SK-N-SH treated with all-trans-retinoic acid at 6 μM for 48 hours (cell line): ENCODE data around the gene MTHFS.

Experiments used
- ATAC-seq: fragments of 200-7000 bp; cut with Tn5 transposase; 3 replicates; pipeline ENCODE4 v1.9.1; 2020; ENCODE audit warnings: mild to moderate bottlenecking, moderate library complexity
- ARNTL ChIP-seq: fragments of 450-650 bp; formaldehyde crosslinking; IDR thresholded peaks from 2 replicates; pipeline ENCODE4 v1.5.0; 2020; ENCODE audit warnings: low read depth, mild to moderate bottlenecking, moderate library complexity, borderline replicate concordance
- CSDC2 ChIP-seq: fragments of 250-450 bp; sonication (Bioruptor Pico); IDR thresholded peaks from 2 replicates; pipeline ENCODE4 v1.5.0; 2020; ENCODE audit warnings: mild to moderate bottlenecking, moderate library complexity
- ESRRG ChIP-seq: fragments of 250-450 bp; sonication (Bioruptor Pico); IDR thresholded peaks from 2 replicates; pipeline ENCODE4 v1.6.1; 2021; ENCODE audit warnings: mild to moderate bottlenecking
- ISL1 ChIP-seq: fragments of 250-450 bp; sonication (Bioruptor Pico); IDR thresholded peaks from 2 replicates; pipeline ENCODE4 v2.1.2; 2022; ENCODE audit warnings: mild to moderate bottlenecking, moderate library complexity
- OSR1 ChIP-seq: fragments of 250-450 bp; sonication (Bioruptor Pico); IDR thresholded peaks from 2 replicates; pipeline ENCODE4 v1.8.0; 2022; ENCODE audit warnings: moderate library complexity, mild to moderate bottlenecking, inconsistent platforms
- PPARA ChIP-seq: fragments of 250-450 bp; sonication (Bioruptor Pico); IDR thresholded peaks from 2 replicates; pipeline ENCODE4 v1.5.0; 2020; ENCODE audit warnings: mild to moderate bottlenecking, borderline replicate concordance
- RARB ChIP-seq: fragments of 250-450 bp; sonication (Bioruptor Pico); IDR thresholded peaks from 2 replicates; pipeline ENCODE4 v1.8.0; 2021; ENCODE audit warnings: mild to moderate bottlenecking, moderate library complexity
- SNAI2 ChIP-seq: fragments of 250-450 bp; sonication (Bioruptor Pico); IDR thresholded peaks from 2 replicates; pipeline ENCODE4 v1.5.0; 2020; ENCODE audit warnings: mild to moderate bottlenecking, moderate library complexity
- TCF4 ChIP-seq: fragments of 250-450 bp; sonication (Bioruptor Pico); IDR thresholded peaks from 2 replicates; pipeline ENCODE4 v1.8.0; 2021; ENCODE audit warnings: mild to moderate bottlenecking, moderate library complexity, borderline replicate concordance
- TOX ChIP-seq: fragments of 250-450 bp; sonication (Bioruptor Pico); IDR thresholded peaks from 2 replicates; pipeline ENCODE4 v1.8.0; 2021; ENCODE audit warnings: mild to moderate bottlenecking, moderate library complexity, borderline replicate concordance
- ZC3H10 ChIP-seq: fragments of 250-450 bp; sonication (Bioruptor Pico); IDR thresholded peaks from 2 replicates; pipeline ENCODE4 v1.5.1; 2021; ENCODE audit warnings: mild to moderate bottlenecking, moderate library complexity
- ZFP3 ChIP-seq: fragments of 250-450 bp; sonication (Bioruptor Pico); IDR thresholded peaks from 2 replicates; pipeline ENCODE4 v1.5.0; 2020; ENCODE audit warnings: mild to moderate bottlenecking, moderate library complexity
- ZFP30 ChIP-seq: fragments of 450-650 bp; formaldehyde crosslinking; IDR thresholded peaks from 2 replicates; pipeline ENCODE4 v1.5.0; 2022; ENCODE audit warnings: mild to moderate bottlenecking, moderate library complexity
- ZNF565 ChIP-seq: fragments of 450-650 bp; formaldehyde crosslinking; conservative IDR thresholded peaks from 2 replicates; pipeline ENCODE4 v1.5.0; 2020; ENCODE audit warnings: low read depth, mild to moderate bottlenecking, moderate library complexity
- ZNF70 ChIP-seq: fragments of 450-650 bp; formaldehyde crosslinking; IDR thresholded peaks from 2 replicates; pipeline ENCODE4 v1.5.0; 2020; ENCODE audit warnings: mild to moderate bottlenecking, moderate library complexity
- TF ChIP-seq, protein P1 (sequence below): fragments of 250-450 bp; sonication (Bioruptor Pico); IDR thresholded peaks from 2 replicates; pipeline ENCODE4 v1.8.0; 2020; ENCODE audit warnings: mild to moderate bottlenecking, moderate library complexity, borderline replicate concordance
- TF ChIP-seq, protein P2 (sequence below): fragments of 250-450 bp; sonication (Bioruptor Pico); IDR thresholded peaks from 2 replicates; pipeline ENCODE4 v1.5.1; 2021; ENCODE audit warnings: mild to moderate bottlenecking, moderate library complexity
- TF ChIP-seq, protein P3 (sequence below): fragments of 250-450 bp; sonication (Bioruptor Pico); IDR thresholded peaks from 2 replicates; pipeline ENCODE4 v1.8.0; 2021; ENCODE audit warnings: low read depth, mild to moderate bottlenecking, moderate library complexity, borderline replicate concordance
- TF ChIP-seq, protein P4 (sequence below): fragments of 250-450 bp; sonication (Bioruptor Pico); IDR thresholded peaks from 2 replicates; pipeline ENCODE4 v1.5.1; 2020; ENCODE audit warnings: low read depth, mild to moderate bottlenecking, moderate library complexity
- TF ChIP-seq, protein P5 (sequence below): fragments of 250-450 bp; sonication (Bioruptor Pico); IDR thresholded peaks from 2 replicates; pipeline ENCODE4 v1.5.0; 2020; ENCODE audit warnings: mild to moderate bottlenecking, moderate library complexity

The MTHFS gene

DNA sequence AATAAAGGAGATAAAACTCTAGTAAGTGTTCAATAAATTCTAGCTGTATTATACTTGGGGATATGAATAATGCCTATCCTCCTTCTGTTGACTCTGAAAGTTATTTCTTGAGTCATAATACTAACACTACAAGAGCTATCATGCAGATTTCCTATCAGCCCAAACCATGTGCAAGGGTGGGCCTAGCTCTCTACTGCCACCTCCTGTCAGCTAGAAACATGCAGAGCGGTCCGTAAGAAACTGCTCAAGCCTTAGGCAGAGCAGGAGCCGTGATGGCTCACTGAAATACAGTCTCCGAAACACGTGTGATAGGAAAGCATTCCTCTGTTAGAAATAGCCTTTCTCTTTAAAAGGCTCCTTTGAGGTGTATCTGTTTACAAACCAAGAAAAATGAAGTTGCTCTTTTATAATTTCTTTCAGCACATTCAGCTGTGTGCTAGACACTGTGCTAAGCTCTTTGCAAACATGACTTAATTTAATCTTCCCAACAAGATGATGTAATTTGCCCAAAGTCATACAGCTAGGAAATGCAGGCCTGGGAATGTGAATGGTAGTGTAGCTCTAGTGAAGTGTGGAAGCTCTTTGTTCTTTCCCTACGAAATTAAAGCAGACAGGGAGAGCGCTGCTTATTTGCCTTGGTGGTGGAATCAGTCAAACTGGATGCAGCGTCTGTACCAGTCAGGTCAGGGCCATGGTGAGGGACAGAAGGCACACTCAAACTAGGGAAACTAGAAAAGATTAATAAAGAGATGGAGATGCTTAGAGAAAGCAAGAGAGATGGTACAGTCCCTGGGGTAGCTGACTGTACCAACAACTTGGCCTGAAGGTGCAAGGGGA is 43.1 kb downstream of the MTHFS start:
- peak; percentile 100 for ATAC-seq
- TF ChIP-seq ZNF565 (no peak), ESRRG (CRISPR knock-in tag) (no peak), SNAI2 (CRISPR knock-in tag) (no peak)
- TF ChIP-seq, protein P1, sequence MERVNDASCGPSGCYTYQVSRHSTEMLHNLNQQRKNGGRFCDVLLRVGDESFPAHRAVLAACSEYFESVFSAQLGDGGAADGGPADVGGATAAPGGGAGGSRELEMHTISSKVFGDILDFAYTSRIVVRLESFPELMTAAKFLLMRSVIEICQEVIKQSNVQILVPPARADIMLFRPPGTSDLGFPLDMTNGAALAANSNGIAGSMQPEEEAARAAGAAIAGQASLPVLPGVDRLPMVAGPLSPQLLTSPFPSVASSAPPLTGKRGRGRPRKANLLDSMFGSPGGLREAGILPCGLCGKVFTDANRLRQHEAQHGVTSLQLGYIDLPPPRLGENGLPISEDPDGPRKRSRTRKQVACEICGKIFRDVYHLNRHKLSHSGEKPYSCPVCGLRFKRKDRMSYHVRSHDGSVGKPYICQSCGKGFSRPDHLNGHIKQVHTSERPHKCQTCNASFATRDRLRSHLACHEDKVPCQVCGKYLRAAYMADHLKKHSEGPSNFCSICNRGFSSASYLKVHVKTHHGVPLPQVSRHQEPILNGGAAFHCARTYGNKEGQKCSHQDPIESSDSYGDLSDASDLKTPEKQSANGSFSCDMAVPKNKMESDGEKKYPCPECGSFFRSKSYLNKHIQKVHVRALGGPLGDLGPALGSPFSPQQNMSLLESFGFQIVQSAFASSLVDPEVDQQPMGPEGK (CRISPR knock-in tag), result no peak
- TF ChIP-seq, protein P2, sequence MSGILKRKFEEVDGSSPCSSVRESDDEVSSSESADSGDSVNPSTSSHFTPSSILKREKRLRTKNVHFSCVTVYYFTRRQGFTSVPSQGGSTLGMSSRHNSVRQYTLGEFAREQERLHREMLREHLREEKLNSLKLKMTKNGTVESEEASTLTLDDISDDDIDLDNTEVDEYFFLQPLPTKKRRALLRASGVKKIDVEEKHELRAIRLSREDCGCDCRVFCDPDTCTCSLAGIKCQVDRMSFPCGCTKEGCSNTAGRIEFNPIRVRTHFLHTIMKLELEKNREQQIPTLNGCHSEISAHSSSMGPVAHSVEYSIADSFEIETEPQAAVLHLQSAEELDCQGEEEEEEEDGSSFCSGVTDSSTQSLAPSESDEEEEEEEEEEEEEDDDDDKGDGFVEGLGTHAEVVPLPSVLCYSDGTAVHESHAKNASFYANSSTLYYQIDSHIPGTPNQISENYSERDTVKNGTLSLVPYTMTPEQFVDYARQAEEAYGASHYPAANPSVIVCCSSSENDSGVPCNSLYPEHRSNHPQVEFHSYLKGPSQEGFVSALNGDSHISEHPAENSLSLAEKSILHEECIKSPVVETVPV (CRISPR knock-in tag), result no peak
- TF ChIP-seq, protein P3, sequence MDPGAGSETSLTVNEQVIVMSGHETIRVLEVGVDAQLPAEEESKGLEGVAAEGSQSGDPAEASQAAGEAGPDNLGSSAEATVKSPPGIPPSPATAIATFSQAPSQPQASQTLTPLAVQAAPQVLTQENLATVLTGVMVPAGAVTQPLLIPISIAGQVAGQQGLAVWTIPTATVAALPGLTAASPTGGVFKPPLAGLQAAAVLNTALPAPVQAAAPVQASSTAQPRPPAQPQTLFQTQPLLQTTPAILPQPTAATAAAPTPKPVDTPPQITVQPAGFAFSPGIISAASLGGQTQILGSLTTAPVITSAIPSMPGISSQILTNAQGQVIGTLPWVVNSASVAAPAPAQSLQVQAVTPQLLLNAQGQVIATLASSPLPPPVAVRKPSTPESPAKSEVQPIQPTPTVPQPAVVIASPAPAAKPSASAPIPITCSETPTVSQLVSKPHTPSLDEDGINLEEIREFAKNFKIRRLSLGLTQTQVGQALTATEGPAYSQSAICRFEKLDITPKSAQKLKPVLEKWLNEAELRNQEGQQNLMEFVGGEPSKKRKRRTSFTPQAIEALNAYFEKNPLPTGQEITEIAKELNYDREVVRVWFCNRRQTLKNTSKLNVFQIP (CRISPR knock-in tag), result no peak

DNA sequence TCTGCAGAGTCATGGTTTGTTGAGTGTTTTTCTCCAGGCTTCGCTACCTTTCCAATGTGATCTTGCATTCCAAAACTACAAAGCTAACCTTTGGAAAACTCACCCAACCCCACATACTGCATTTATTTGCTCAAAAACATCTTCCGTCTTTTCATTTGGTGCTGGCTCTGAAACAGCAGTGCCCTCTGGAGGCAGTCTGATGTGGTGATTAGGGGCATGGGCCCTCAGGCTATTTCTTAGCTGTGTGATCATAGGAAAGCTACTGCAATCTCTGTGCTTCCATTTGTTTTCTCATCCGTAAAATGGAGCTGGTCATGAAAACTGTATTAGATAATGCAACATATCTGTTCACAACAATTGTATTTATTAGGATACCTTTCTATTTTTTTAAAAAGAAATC is 47.0 kb downstream of the MTHFS start:
- TF ChIP-seq ZNF70 (CRISPR knock-in tag), result no peak
- no peak for TF ChIP-seq TOX
- TF ChIP-seq SNAI2 (CRISPR knock-in tag), result no peak
- no peak for TF ChIP-seq OSR1
- TF ChIP-seq PPARA (CRISPR knock-in tag), result no peak
- no peak for TF ChIP-seq CSDC2 (CRISPR knock-in tag)
- TF ChIP-seq, protein P4, sequence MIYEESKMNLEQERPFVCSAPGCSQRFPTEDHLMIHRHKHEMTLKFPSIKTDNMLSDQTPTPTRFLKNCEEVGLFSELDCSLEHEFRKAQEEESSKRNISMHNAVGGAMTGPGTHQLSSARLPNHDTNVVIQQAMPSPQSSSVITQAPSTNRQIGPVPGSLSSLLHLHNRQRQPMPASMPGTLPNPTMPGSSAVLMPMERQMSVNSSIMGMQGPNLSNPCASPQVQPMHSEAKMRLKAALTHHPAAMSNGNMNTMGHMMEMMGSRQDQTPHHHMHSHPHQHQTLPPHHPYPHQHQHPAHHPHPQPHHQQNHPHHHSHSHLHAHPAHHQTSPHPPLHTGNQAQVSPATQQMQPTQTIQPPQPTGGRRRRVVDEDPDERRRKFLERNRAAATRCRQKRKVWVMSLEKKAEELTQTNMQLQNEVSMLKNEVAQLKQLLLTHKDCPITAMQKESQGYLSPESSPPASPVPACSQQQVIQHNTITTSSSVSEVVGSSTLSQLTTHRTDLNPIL (CRISPR knock-in tag), result no peak
- no peak for TF ChIP-seq ESRRG (CRISPR knock-in tag)
- no peak for TF ChIP-seq ZFP30 (CRISPR knock-in tag)
- TF ChIP-seq, protein P1 (CRISPR knock-in tag), result no peak
- no peak for TF ChIP-seq TCF4 (CRISPR knock-in tag)
- TF ChIP-seq, protein P3 (CRISPR knock-in tag), result no peak
- no peak for TF ChIP-seq ZFP3 (CRISPR knock-in tag)
- no peak for TF ChIP-seq RARB (CRISPR knock-in tag)
- TF ChIP-seq ARNTL (CRISPR knock-in tag), result no peak
- no peak for TF ChIP-seq ZNF565
- TF ChIP-seq ZC3H10 (CRISPR knock-in tag), result no peak

DNA sequence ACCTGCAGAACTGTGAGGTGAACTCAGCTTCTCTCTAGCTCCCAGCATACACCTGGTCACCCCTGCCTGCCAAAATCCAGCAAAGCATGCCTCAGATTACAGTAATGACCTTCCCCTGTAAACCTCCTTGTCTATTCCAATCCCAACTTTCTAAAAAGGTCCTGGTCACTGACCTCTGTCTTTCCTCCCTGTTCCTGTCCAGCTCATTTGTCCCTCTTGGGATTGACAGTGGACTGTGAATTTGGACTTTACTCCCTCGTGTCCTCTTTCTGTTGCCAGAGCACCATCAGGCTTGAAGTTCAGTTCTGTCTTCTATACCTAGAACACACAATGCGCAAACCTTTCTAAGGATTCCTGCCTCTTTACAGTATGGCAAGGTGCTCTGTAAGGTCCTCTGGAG is 50.3 kb downstream of the MTHFS start:
- no peak for ATAC-seq
- TF ChIP-seq ZNF565, result no peak
- TF ChIP-seq CSDC2 (CRISPR knock-in tag), result no peak
- TF ChIP-seq, protein P1 (CRISPR knock-in tag), result no peak
- TF ChIP-seq TCF4 (CRISPR knock-in tag), result no peak
- no peak for TF ChIP-seq ESRRG (CRISPR knock-in tag)
- TF ChIP-seq OSR1, result no peak
- no peak for TF ChIP-seq ISL1 (CRISPR knock-in tag)
- no peak for TF ChIP-seq RARB (CRISPR knock-in tag)
- TF ChIP-seq, protein P5, sequence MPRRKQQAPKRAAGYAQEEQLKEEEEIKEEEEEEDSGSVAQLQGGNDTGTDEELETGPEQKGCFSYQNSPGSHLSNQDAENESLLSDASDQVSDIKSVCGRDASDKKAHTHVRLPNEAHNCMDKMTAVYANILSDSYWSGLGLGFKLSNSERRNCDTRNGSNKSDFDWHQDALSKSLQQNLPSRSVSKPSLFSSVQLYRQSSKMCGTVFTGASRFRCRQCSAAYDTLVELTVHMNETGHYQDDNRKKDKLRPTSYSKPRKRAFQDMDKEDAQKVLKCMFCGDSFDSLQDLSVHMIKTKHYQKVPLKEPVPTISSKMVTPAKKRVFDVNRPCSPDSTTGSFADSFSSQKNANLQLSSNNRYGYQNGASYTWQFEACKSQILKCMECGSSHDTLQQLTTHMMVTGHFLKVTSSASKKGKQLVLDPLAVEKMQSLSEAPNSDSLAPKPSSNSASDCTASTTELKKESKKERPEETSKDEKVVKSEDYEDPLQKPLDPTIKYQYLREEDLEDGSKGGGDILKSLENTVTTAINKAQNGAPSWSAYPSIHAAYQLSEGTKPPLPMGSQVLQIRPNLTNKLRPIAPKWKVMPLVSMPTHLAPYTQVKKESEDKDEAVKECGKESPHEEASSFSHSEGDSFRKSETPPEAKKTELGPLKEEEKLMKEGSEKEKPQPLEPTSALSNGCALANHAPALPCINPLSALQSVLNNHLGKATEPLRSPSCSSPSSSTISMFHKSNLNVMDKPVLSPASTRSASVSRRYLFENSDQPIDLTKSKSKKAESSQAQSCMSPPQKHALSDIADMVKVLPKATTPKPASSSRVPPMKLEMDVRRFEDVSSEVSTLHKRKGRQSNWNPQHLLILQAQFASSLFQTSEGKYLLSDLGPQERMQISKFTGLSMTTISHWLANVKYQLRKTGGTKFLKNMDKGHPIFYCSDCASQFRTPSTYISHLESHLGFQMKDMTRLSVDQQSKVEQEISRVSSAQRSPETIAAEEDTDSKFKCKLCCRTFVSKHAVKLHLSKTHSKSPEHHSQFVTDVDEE (CRISPR knock-in tag), result no peak

More for the DNA sequence above, 47.0 kb downstream of the MTHFS start:
- peak; percentile 59 for ATAC-seq
